ENCODE measurements around the gene NUDT6.

DNA sequence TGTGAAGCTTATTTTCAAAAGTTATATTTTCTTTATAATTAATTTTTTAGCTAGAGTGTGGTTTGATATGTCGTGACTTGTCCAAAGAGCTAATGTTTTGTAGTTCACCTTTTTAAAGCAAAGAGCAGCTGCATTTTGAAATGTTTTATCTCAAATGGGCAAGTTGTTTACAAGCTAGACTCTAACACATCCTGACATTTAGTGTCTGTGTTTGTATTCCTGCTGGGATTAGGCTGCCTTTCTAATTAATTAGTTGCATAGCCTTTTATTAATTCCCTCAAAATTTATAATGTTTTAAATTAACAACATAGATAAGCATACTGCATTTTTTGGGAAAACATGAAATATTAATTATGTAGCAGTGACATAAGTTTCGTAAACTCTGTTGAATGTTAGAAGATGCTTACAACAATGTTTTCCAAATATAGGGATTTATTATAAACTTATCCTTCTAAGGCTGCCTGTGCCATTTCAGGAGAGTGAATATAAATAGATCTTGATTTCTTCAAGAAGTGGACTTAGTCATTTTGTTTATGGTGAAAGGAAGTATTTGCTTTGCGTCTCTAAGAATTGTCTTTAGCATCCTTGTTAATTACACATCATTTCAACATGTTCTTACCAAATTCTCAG is 37.7 kb upstream of the NUDT6 start:
- TF ChIP-seq POLR2A (IDR thresholded peaks at IDR 0.05; ENCODE audit: low read depth) = no peak
- TF ChIP-seq, protein P1, sequence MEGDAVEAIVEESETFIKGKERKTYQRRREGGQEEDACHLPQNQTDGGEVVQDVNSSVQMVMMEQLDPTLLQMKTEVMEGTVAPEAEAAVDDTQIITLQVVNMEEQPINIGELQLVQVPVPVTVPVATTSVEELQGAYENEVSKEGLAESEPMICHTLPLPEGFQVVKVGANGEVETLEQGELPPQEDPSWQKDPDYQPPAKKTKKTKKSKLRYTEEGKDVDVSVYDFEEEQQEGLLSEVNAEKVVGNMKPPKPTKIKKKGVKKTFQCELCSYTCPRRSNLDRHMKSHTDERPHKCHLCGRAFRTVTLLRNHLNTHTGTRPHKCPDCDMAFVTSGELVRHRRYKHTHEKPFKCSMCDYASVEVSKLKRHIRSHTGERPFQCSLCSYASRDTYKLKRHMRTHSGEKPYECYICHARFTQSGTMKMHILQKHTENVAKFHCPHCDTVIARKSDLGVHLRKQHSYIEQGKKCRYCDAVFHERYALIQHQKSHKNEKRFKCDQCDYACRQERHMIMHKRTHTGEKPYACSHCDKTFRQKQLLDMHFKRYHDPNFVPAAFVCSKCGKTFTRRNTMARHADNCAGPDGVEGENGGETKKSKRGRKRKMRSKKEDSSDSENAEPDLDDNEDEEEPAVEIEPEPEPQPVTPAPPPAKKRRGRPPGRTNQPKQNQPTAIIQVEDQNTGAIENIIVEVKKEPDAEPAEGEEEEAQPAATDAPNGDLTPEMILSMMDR (IDR thresholded peaks at IDR 0.05) = no peak

Measured in esophagus muscularis mucosa (tissue), 3 donors.